ENCODE results near the gene SEZ6.

The SEZ6 gene

GRCh38 chr17:28951991-28952975, 53.5 kb downstream of the SEZ6 start (continued):
- TF ChIP-seq CTCF (tag by site-specific recombination; IDR thresholded peaks at IDR 0.05) = no peak
- peak; percentile 70; the same call in 1 of the 2 replicates for TF ChIP-seq KLF10 (tag by site-specific recombination; IDR thresholded peaks at IDR 0.05)
- no peak for TF ChIP-seq ZNF645 (tag by site-specific recombination; IDR thresholded peaks at IDR 0.05)
- TF ChIP-seq ZNF677 (tag by site-specific recombination; IDR thresholded peaks at IDR 0.05) = no peak
- TF ChIP-seq ZSCAN16 (tag by site-specific recombination; IDR thresholded peaks at IDR 0.05) = no peak
- peak; percentile 88; the same call in 1 of the 2 replicates for TF ChIP-seq ZNF394 (tag by site-specific recombination; IDR thresholded peaks at IDR 0.05; ENCODE audit: borderline replicate concordance)
- no peak; the same call in 1 of the 2 replicates for TF ChIP-seq ZSCAN18 (tag by site-specific recombination; IDR thresholded peaks at IDR 0.05)
- no peak for TF ChIP-seq ZNF530 (tag by site-specific recombination; IDR thresholded peaks at IDR 0.05; ENCODE audit: low read depth)
- TF ChIP-seq SP2 (tag by site-specific recombination; IDR thresholded peaks at IDR 0.05) = peak; percentile 83
- no peak for TF ChIP-seq ZNF513 (tag by site-specific recombination; IDR thresholded peaks at IDR 0.05)
- no peak for TF ChIP-seq ZNF585B (tag by site-specific recombination; IDR thresholded peaks at IDR 0.05)
- TF ChIP-seq MYNN (tag by site-specific recombination; IDR thresholded peaks at IDR 0.05; ENCODE audit: borderline replicate concordance) = no peak
- TF ChIP-seq GLIS2 (tag by site-specific recombination; IDR thresholded peaks at IDR 0.05) = no peak
- TF ChIP-seq ZNF114 (tag by site-specific recombination; IDR thresholded peaks at IDR 0.05) = no peak
- TF ChIP-seq ZBTB26 (tag by site-specific recombination; optimal IDR thresholded peaks at IDR 0.05) = no peak
- TF ChIP-seq ZNF843 (tag by site-specific recombination; IDR thresholded peaks at IDR 0.05) = 0 out of 2 replicates have a peak, but pooled peaks have one; percentile 39
- TF ChIP-seq TRIM28 (IDR thresholded peaks at IDR 0.05; ENCODE audit: borderline replicate concordance, low read length) = peak; percentile 91
- no peak for TF ChIP-seq ZSCAN23 (tag by site-specific recombination; IDR thresholded peaks at IDR 0.05)
- no peak for TF ChIP-seq ZNF302 (tag by site-specific recombination; IDR thresholded peaks at IDR 0.05; ENCODE audit: low read depth)
- TF ChIP-seq KLF16 (tag by site-specific recombination; IDR thresholded peaks at IDR 0.05) = peak; percentile 77
- no peak for TF ChIP-seq ZNF223 (tag by site-specific recombination; IDR thresholded peaks at IDR 0.05)
- TF ChIP-seq KLF17 (tag by site-specific recombination; IDR thresholded peaks at IDR 0.05) = peak; percentile 37; the same call in 1 of the 2 replicates
- TF ChIP-seq ZNF488 (tag by site-specific recombination; IDR thresholded peaks at IDR 0.05) = no peak
- TF ChIP-seq ZNF274 (IDR thresholded peaks at IDR 0.05; ENCODE audit: low read length) = no peak
- TF ChIP-seq ZNF274 (tag by site-specific recombination; IDR thresholded peaks at IDR 0.05; ENCODE audit: borderline replicate concordance) = no peak
- no peak for TF ChIP-seq GLI2 (tag by site-specific recombination; IDR thresholded peaks at IDR 0.05; ENCODE audit: borderline replicate concordance, low read depth)
- no peak for TF ChIP-seq ZNF791 (tag by site-specific recombination; IDR thresholded peaks at IDR 0.05)
- TF ChIP-seq AEBP2 (tag by site-specific recombination; IDR thresholded peaks at IDR 0.05; ENCODE audit: borderline replicate concordance) = no peak
